ENCODE data around the gene NIT1.

DNA sequence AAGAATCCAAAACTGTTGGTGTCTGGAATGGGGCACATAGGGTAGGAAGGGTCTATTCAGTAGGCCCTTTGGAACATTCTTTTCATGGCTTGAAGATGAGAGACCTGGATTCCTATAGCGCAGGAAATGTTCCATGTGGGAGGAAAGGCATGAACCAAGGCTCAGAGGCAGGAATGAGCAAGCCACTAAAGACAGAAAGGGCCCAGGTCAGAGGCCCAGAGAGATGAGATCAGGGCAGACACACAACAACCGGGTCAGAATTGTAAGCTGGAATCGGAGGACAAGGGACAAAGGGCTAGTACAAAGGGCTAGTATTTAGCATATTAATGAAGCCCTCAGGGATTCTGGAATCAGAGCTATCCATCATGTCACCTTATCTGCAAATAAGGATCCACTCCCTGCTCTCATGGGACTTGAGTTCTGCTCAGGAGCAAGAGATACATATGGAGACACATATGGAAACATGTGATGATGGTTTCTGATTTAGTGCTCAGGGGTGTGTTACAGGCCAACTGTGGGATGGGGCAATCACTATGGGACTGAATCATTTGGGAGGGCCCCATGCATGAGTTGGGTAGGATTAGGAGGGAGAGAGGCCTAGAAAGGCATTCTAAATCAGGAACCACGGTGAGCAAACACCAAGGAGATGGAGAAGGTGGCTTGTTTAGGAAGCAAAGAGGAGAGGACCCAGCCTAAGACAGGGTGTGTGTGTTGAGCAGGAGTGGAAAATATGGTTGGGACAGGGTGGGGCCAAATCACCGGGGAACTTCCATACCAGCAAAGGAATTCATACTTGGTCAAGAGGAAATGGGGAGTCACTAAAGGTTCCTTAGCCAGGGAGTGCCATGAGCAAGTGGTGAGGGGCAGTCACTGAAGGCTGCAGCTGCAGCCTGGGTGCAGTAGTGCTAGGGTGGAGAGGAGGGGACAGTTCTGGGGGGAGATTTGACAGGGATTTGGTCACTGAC, 37.2 kb upstream of the NIT1 start:
- no peak for TF ChIP-seq PATZ1 (CRISPR knock-in tag; IDR thresholded peaks at IDR 0.05; ENCODE audit: borderline replicate concordance)
- TF ChIP-seq SNAI2 (CRISPR knock-in tag; IDR thresholded peaks at IDR 0.05), result no peak
- TF ChIP-seq ESRRG (CRISPR knock-in tag; IDR thresholded peaks at IDR 0.05), result no peak
- TF ChIP-seq TSHZ2 (CRISPR knock-in tag; IDR thresholded peaks at IDR 0.05), result no peak
- TF ChIP-seq RARB (CRISPR knock-in tag; IDR thresholded peaks at IDR 0.05), result no peak
- no peak for TF ChIP-seq CREB5 (CRISPR knock-in tag; IDR thresholded peaks at IDR 0.05; ENCODE audit: low read depth)
- no peak for TF ChIP-seq ARNTL (CRISPR knock-in tag; IDR thresholded peaks at IDR 0.05; ENCODE audit: borderline replicate concordance, low read depth)
- no peak for TF ChIP-seq POU6F1 (CRISPR knock-in tag; IDR thresholded peaks at IDR 0.05; ENCODE audit: borderline replicate concordance, low read depth)
